ENCODE data around the gene TNS1. TPM values are rescaled to one million over a fixed set of nuclear protein-coding genes. Genes with fewer than 3 reads are reported as not detected.

The TNS1 gene
- polyA plus RNA-seq, 3 donors: 0.26 to 1.6 (median 1.5) TPM

DNA sequence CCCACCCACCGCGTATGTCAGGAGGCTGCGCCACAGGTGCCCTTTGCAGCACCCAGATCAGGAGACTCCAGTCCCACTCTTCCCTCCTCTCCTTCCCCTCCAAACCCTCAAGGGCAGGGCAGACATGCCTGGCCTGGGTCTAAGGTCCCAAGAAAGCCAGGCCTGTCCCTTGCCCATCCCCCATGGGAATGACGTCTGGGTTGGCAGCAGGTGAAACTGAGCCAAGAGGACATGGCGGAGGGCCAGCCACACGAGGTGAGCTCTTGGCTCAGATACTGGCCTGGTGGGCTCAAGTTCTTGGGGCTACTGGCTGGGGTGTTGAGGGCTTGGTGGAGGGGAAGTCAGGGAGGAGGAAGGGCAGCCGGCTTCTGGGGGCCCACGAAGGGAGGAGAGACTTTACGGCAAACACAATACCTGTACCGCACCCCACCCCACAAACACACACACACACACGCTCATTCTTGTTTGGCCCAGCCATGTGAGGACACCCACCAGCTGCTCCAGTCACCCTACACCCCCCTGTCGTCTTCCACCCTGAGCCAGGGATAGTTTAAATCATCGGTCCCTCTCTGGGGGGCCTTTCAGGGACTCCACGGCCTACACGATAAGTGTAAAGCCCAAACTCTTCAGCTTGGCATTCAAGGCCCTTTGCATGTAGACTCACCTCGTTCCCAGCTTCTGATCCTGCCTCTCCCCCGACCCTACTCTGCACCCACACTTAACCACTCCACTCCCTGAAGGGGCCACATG is 24.1 kb upstream of the TNS1 start:
- Histone ChIP-seq H3K4me2 (replicated peaks; ENCODE audit: extremely low read depth, low read length, poor library complexity, severe bottlenecking) (no peak overlapping the region), H3K36me3 (replicated peaks in 1 of 2; ENCODE audit: control insufficient read depth in 1 of 2, insufficient read depth in 2 of 2, low read length in 2 of 2) (no peaks in the 10 kb centered on the region), H3K4me3 (replicated peaks in 1 of 3; ENCODE audit: low read depth in 2 of 3, low read length in 3 of 3) (no peak overlapping the region), H4K20me1 (ENCODE audit: insufficient read depth, low read length) (no peaks in the 10 kb centered on the region), H3K79me2 (ENCODE audit: insufficient read depth, low read length) (peaks cover 23% of the 10 kb centered on the region), H3K27ac (ENCODE audit: low read depth in 1 of 2, low read length in 2 of 2) (no peak overlapping the region), H3K27me3 (ENCODE audit: control insufficient read depth in 2 of 2, insufficient read depth in 2 of 2, low read length in 2 of 2) (no peaks in the 10 kb centered on the region), H3K9me3 (replicated peaks in 1 of 2; ENCODE audit: control insufficient read depth in 1 of 2, insufficient read depth in 1 of 2, low read length in 2 of 2) (no peaks in the 10 kb centered on the region), H3K9ac (ENCODE audit: insufficient read depth, low read length, poor library complexity, severe bottlenecking) (no peak overlapping the region), H3K4me1 (ENCODE audit: control insufficient read depth in 1 of 2, insufficient read depth in 2 of 2, low read length in 2 of 2) (peaks cover 4 to 9% of the 10 kb centered on the region in 2 donors), H2AFZ (ENCODE audit: insufficient read depth, low read depth, low read length, poor library complexity, severe bottlenecking) (no peak overlapping the region)
- TF ChIP-seq, protein P1, sequence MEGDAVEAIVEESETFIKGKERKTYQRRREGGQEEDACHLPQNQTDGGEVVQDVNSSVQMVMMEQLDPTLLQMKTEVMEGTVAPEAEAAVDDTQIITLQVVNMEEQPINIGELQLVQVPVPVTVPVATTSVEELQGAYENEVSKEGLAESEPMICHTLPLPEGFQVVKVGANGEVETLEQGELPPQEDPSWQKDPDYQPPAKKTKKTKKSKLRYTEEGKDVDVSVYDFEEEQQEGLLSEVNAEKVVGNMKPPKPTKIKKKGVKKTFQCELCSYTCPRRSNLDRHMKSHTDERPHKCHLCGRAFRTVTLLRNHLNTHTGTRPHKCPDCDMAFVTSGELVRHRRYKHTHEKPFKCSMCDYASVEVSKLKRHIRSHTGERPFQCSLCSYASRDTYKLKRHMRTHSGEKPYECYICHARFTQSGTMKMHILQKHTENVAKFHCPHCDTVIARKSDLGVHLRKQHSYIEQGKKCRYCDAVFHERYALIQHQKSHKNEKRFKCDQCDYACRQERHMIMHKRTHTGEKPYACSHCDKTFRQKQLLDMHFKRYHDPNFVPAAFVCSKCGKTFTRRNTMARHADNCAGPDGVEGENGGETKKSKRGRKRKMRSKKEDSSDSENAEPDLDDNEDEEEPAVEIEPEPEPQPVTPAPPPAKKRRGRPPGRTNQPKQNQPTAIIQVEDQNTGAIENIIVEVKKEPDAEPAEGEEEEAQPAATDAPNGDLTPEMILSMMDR (IDR thresholded peaks at IDR 0.05): no peak
- Mint-ChIP-seq H3K9me3 (no peaks in the 10 kb centered on the region), H3K4me1 (peaks cover 5% of the 10 kb centered on the region), H3K4me3 (no peak overlapping the region), H3K27me3 (ENCODE audit: low read depth in 3 of 3) (peaks cover 0 to 5% (median 3%) of the 10 kb centered on the region in 3 donors), H3K36me3 (peaks cover 0 to 4% of the 10 kb centered on the region in 2 donors), H3K27ac (peak overlapping the region in 1 of 7 donors; percentile 70)
- DNase-seq: no peak
- 88% methylated on average over 11 of the region's 17 CpGs for WGBS (ENCODE audit: insufficient coverage)
- intact Hi-C loops (cut with micrococcal nuclease): no loop called here

DNA sequence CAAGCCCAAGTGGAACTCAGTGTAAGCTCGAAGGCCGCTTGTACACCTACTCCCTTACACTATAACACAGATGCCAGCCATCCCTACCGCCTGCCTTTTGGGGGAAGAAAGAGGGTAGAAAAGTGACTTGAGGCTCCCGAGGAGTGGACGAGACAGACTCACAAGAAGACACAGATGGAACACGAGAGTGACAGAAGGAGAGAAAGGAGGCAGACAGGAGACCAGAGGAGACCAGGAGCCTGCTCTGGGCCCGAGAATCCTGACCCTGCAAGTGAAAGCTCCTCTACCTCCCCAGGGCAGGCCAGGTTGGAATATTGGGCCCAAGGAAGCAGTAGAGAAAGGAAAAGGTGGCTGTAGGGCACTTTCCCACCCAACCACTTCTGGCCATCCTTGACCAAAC is 23.4 kb upstream of the TNS1 start:
- H3K27ac ChIP-seq (ENCODE audit: low read depth in 1 of 2, low read length in 2 of 2): no peak overlapping the region
- H3K4me1 ChIP-seq (ENCODE audit: control insufficient read depth in 1 of 2, insufficient read depth in 2 of 2, low read length in 2 of 2): peaks cover 4 to 14% of the 10 kb centered on the region in 2 donors
- no peaks in the 10 kb centered on the region for H3K9me3 Mint-ChIP-seq
- no peak overlapping the region for H2AFZ ChIP-seq (ENCODE audit: insufficient read depth, low read depth, low read length, poor library complexity, severe bottlenecking)
- H3K36me3 ChIP-seq (replicated peaks in 1 of 2; ENCODE audit: control insufficient read depth in 1 of 2, insufficient read depth in 2 of 2, low read length in 2 of 2): no peaks in the 10 kb centered on the region
- H3K4me3 Mint-ChIP-seq: no peak overlapping the region
- H3K27me3 ChIP-seq (ENCODE audit: control insufficient read depth in 2 of 2, insufficient read depth in 2 of 2, low read length in 2 of 2): no peaks in the 10 kb centered on the region
- TF ChIP-seq, protein P1 (IDR thresholded peaks at IDR 0.05): no peak
- H4K20me1 ChIP-seq (ENCODE audit: insufficient read depth, low read length): no peaks in the 10 kb centered on the region
- H3K27me3 Mint-ChIP-seq (ENCODE audit: low read depth in 3 of 3): peaks cover 0 to 5% (median 3%) of the 10 kb centered on the region in 3 donors
- peaks cover 28% of the 10 kb centered on the region for H3K79me2 ChIP-seq (ENCODE audit: insufficient read depth, low read length)
- no peak overlapping the region for H3K4me2 ChIP-seq (replicated peaks; ENCODE audit: extremely low read depth, low read length, poor library complexity, severe bottlenecking)
- H3K36me3 Mint-ChIP-seq: peaks cover 0 to 4% of the 10 kb centered on the region in 2 donors
- no peak overlapping the region for H3K9ac ChIP-seq (ENCODE audit: insufficient read depth, low read length, poor library complexity, severe bottlenecking)
- H3K9me3 ChIP-seq (replicated peaks in 1 of 2; ENCODE audit: control insufficient read depth in 1 of 2, insufficient read depth in 1 of 2, low read length in 2 of 2): no peaks in the 10 kb centered on the region
- DNase-seq: no peak
- no peak overlapping the region for H3K27ac Mint-ChIP-seq
- peaks cover 8% of the 10 kb centered on the region for H3K4me1 Mint-ChIP-seq
- 88% methylated on average over 3 of the region's 7 CpGs for WGBS (ENCODE audit: insufficient coverage)
- intact Hi-C loops (cut with micrococcal nuclease): no loop called here
- no peak overlapping the region for H3K4me3 ChIP-seq (replicated peaks in 1 of 3; ENCODE audit: low read depth in 2 of 3, low read length in 3 of 3)

Data from CD14-positive monocyte (primary cell).